Choroid plexus epithelial cell (primary cell): ENCODE results near the gene FLYWCH1.
"Not testable (repeated sequence)": the region's sequence is repeated elsewhere in the genome, so short reads cannot be mapped to it uniquely, and the experiment has no call there.

ENCODE experiments used
- DNase-seq: peaks from one replicate; pipeline ENCODE4 v3.0.0-alpha.2; 2010; ENCODE audit warnings: low read depth
- H3K4me3 ChIP-seq: 2 replicates; pipeline ENCODE4 v1.5.1; 2011; ENCODE audit warnings: low read depth, mild to moderate bottlenecking, control low read depth, low read length, moderate library complexity
- CTCF ChIP-seq: conservative IDR thresholded peaks from 2 replicates; pipeline ENCODE4 v1.5.1; 2011; ENCODE audit warnings: low read depth, mild to moderate bottlenecking, control low read depth, inconsistent platforms, low read length, moderate library complexity

Gene FLYWCH1

GRCh38 chr16:2928796-2929195 is 17.1 kb downstream of the FLYWCH1 start:
- H3K4me3 ChIP-seq: no peak overlapping the region
- DNase-seq: no peak
- no peak for TF ChIP-seq CTCF

- no peak for DNase-seq
- TF ChIP-seq CTCF: no peak
- no peak overlapping the region for H3K4me3 ChIP-seq
These were observed 18.0 kb downstream of the FLYWCH1 start for GRCh38 chr16:2929693-2930092.

GRCh38 chr16:2930236-2930635 is 18.5 kb downstream of the FLYWCH1 start:
- DNase-seq: no peak
- no peak overlapping the region for H3K4me3 ChIP-seq
- TF ChIP-seq CTCF: no peak

- DNase-seq, H3K4me3 ChIP-seq: not testable (repeated sequence)
These were observed 19.6 kb downstream of the FLYWCH1 start for GRCh38 chr16:2931231-2931914.

GRCh38 chr16:2933136-2933535 is 21.4 kb downstream of the FLYWCH1 start:
- DNase-seq: no peak
- no peak overlapping the region for H3K4me3 ChIP-seq
- TF ChIP-seq CTCF: no peak

- no peak overlapping the region for H3K4me3 ChIP-seq
- TF ChIP-seq CTCF: no peak
- no peak for DNase-seq
These were observed 22.0 kb downstream of the FLYWCH1 start for GRCh38 chr16:2933701-2934100.

GRCh38 chr16:2934450-2934849 is 22.7 kb downstream of the FLYWCH1 start:
- TF ChIP-seq CTCF: no peak
- DNase-seq: no peak
- no peak overlapping the region for H3K4me3 ChIP-seq
